NCI-H1694 treated with DMSO at 0.1 percent for 48 hours (cell line): Measurements from ENCODE around the gene RABL6.
"Not testable (repeated sequence)": the region's sequence is repeated elsewhere in the genome, so short reads cannot be mapped to it uniquely, and the experiment has no call there.

Experiments
- DNase-seq: peaks from one replicate; lab custom pipeline; 2025; lab: John Stamatoyannopoulos, UW

RABL6 gene

GRCh38 chr9:136857581-136858412 lies 50.0 kb downstream of the RABL6 start:
- DNase-seq = no peak

- DNase-seq = no peak
Observed at GRCh38 chr9:136858452-136858843, 50.7 kb downstream of the RABL6 start.

- DNase-seq = no peak
Observed at GRCh38 chr9:136858844-136859757, 51.4 kb downstream of the RABL6 start.

GRCh38 chr9:136860529-136860928 lies 52.8 kb downstream of the RABL6 start:
- DNase-seq = no peak

- no peak for DNase-seq
Observed at GRCh38 chr9:136860933-136861873, 53.5 kb downstream of the RABL6 start.

- no peak for DNase-seq
Observed at GRCh38 chr9:136861874-136862457, 54.2 kb downstream of the RABL6 start.

- DNase-seq = no peak
Observed at GRCh38 chr9:136862849-136863622, 55.3 kb downstream of the RABL6 start.

- no peak for DNase-seq
Observed at GRCh38 chr9:136863623-136864273, 56.0 kb downstream of the RABL6 start.

- DNase-seq = no peak
Observed at GRCh38 chr9:136865041-136865767, 57.5 kb downstream of the RABL6 start.

- DNase-seq = no peak
Observed at GRCh38 chr9:136865768-136866103, 58.0 kb downstream of the RABL6 start.

GRCh38 chr9:136866898-136867421 lies 59.2 kb downstream of the RABL6 start:
- DNase-seq = not testable (repeated sequence)

- no peak for DNase-seq
Observed at GRCh38 chr9:136867480-136867879, 59.7 kb downstream of the RABL6 start.

GRCh38 chr9:136867917-136868316 lies 60.2 kb downstream of the RABL6 start:
- DNase-seq = no peak

GRCh38 chr9:136868644-136869043 lies 60.9 kb downstream of the RABL6 start:
- no peak for DNase-seq

- not testable (repeated sequence) for DNase-seq
Observed at GRCh38 chr9:136869611-136870010, 61.9 kb downstream of the RABL6 start.

GRCh38 chr9:136875155-136875554 lies 67.4 kb downstream of the RABL6 start:
- no peak for DNase-seq

GRCh38 chr9:136876476-136876875 lies 68.7 kb downstream of the RABL6 start:
- DNase-seq = no peak

- DNase-seq = no peak
Observed at GRCh38 chr9:136880651-136881050, 72.9 kb downstream of the RABL6 start.

- no peak for DNase-seq
Observed at GRCh38 chr9:136881691-136882108, 74.0 kb downstream of the RABL6 start.
